ENCODE measurements around the gene FMNL2. TPM values are rescaled to one million over a fixed set of nuclear protein-coding genes. Genes with fewer than 3 reads are reported as not detected.

Gene FMNL2
- polyA plus RNA-seq, 1 donor, result 134 TPM

DNA sequence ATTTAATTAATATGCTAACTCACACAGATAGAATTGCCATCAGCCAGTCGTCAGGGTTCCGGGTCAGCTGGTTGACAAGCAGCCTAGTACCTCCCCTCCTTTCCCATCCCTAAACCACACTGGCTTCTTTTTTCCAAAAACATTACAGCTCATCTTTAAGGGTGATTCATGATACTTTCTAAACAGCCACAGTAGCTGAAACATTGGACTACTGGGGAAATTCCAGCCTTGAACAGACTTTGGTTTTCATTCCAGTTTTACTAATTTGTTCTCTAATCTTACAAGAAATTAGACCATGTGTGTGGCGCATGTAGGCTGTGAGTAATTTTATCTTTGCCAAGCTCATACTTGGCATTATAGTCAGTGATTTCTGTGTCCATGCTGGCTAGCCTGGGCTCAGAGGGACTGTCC is 110.8 kb downstream of the FMNL2 start:
- DNase-seq, result no peak

DNA sequence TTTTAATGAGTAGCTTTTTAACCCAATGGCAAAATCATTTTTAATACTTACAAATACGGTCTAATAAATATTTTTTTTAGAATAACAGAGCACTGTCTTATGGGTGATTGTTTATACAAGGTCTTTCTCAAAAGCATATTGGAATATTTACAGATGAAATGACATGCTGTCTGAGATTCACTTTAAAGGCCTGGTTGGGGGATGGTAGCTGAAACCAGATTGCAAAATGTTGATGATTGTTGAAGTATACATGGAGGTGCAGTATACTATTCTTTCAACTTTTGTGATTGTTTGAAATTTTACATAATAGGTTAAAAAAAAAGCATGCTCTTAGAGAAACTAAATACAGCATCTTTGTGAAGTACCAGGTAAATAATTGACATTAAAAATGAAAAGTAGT is 111.2 kb downstream of the FMNL2 start:
- no peak for DNase-seq

DNA sequence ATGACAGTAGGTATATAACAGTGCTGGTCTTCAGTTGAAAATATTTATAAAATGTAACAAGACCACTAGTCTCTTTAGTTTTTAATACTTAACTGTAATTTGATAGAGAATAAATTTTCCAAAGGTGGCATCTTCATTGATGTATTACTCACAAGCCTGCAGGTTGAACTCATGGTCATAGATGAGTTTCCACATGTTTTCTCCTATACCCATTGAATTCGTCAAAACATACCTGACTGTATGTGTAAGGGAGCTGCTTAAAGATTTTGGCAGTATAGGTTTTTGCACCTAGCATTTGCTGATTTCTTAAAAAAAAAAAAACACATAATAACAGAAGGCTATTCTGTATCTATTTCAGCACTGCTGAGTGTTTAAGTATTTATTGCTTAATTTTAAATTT is 112.9 kb downstream of the FMNL2 start:
- DNase-seq, result no peak

DNA sequence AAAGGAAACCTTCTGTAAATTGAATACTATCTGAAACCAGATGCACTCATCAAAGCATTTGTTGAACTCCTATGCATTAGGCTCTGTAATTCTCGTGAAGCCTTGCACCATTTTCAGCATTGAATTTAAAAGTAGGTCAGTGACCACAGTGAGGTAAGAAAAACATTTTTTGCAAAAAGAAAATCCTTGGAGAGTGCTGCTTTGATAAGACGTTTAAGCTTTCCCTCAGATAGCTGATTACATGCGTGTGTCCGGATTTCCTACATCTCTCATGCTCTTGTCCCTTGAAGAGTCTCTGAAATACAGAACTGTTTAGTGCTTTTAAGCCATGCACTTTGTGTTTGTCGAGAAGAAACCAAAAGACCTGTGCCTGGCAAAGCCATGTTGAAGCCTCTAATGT is 113.6 kb downstream of the FMNL2 start:
- no peak for DNase-seq

DNA sequence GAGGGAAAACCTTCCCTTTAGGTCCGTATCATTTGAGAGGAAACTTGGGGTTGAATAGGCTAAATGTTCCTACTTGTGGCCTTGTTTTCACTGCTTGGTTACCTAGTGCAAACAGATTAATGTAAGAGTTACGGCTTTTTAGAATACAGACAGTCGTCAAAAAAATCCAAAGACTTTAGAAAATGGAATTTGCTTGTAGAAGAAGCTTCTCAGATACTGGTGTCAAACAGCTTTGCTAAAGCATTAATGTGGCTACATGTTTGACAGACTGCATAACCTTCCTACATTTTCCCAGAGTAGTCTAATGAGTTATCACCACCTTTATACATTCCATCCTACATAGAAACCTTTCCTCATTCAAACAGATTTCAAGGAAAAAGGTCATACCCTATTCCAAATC is 114.6 kb downstream of the FMNL2 start:
- DNase-seq, result no peak

DNA sequence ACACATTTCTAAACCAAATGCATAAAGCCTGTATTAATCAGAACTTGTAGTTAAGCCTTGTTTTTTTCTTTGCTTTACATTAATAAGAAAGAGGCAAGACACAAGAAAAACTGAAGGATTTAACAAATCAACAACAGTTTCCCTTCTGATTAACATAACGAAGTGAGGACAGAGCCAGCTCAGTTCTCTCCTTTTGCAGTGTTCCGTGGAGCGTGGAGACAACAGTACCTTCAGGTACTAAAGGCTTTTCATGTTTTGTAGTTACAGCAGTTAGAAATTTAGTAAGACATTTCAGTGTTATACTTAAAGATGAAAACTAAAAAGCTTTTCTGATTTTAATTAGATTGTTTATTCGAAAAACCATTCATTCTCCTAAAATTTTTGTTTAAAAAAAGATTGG is 115.2 kb downstream of the FMNL2 start:
- DNase-seq, result no peak

DNA sequence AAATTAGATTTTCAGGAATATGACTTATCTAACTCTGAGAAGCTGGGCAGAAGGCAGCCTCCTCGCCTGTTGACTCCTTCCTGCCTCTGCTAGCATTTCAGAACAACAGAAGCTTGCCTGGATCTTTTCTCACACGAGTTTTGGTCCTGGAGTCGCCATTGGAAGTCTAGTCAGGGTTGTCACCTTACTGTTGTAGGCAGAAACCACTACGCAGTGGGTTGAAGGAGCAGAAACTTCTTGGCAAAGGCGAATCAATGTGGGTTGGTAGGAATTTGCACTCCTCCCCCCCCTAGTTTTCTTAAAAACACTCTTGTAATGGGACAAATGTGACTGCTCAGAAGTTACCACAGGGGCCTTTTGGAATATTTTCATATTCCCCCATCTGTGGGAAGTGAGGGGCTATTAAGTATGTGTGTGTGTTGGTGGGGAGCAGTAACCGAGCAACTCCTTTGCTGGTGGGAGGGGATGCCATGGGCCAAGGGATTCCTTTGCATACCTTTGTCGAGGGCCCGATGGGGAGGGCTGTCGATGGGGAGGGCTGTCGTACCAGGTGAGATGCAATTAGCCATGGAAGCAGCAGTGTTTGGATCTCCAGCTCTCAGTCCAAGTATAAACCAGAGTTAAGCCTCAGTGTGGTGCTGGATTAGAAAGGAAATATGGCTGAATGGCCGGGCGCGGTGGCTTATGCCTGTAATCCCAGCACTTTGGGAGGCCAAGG is 117.4 kb downstream of the FMNL2 start:
- no peak for DNase-seq

DNA sequence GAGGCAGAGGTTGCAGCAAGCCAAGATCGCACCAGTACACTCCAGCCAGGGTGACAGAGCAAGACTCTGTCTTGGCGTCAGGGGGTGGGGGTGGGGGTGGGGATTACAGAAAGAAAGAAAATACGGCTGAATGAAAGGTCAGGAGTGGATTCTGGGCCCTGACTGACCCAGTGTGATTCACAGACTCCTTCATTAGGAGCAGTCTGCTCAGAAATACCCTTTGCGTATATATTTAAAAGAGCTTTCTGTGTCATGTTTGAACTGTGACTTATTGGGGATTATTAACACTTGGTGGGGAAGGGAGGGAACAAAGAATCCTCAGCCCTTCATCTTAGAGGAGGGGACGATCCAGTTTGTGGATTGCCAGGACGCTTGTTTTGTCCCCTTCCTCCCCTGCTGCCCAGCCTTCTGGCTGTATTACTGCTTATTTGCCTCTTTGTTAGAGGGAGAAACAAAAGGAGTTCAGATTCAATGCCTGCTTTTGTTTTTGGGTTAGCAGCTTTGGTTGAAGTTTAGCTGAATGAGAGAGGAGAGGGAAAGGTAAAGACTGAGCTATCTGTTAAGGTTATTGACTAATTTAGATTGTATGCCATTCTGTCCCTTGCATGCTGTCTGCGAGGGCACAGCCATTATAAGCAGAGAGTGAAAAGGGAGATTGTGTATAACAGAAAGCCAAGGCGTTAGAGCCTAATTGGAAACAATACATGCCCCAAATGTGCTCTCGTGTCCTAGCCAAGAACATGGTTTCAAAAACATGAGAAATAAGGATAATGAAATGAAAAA is 118.3 kb downstream of the FMNL2 start:
- DNase-seq, result no peak

DNA sequence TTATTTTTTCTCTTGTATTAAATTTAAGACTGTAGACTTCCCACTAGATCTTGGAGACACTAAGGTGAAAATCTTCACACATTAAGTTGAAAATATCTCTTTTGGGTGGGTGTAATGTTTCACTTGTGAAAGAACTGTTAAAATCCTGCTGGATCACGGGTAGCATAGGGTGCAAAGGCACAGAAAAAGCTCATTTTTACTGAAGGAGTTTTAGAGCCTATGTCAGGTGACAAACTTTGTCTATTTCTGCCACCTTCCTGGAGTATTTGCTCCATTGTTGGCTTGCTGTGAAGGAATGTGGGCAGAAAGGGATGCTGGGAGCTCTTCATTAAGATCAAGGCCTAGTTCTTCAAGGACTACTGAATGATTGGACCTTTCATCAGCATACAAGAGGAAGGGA is 119.4 kb downstream of the FMNL2 start:
- no peak for DNase-seq

DNA sequence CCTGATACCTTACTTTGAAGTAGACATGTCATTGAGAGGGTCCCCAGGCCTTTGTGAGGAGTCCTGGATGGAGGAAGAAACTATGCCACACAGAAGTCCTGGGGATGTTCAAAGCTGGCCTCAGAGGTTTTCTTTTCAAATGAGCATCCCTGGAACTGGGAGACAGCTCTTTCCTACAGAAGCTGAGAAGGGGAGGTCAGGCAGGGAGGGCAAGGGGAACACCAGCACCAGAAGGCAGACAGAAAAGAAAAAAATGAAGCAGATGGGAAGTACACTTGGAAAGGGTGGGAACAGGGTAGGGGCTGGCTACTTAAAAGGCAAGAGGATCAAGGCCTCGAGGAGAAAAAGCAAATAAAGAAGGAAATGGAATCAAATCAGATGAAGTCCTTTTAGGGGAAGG is 120.0 kb downstream of the FMNL2 start:
- no peak for DNase-seq

DNA sequence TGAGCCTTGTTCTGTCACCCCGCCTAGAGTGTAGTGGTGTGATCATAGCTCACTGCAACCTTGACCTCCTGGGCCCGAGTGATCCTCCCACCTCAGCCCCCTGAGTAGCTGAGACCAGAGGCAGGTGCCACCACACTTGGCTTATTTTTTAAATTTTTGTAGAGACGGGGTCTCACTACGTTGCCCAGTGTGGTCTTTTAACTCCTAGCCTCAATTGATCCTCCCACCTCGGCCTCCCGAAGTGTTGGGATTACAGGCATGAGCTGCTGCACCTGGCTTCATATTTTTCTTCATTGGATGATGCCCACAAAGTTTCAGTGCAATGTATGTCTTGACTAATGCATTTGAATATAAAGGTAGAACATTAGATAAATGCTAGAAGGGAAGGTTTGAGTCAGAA is 120.8 kb downstream of the FMNL2 start:
- DNase-seq, result no peak

DNA sequence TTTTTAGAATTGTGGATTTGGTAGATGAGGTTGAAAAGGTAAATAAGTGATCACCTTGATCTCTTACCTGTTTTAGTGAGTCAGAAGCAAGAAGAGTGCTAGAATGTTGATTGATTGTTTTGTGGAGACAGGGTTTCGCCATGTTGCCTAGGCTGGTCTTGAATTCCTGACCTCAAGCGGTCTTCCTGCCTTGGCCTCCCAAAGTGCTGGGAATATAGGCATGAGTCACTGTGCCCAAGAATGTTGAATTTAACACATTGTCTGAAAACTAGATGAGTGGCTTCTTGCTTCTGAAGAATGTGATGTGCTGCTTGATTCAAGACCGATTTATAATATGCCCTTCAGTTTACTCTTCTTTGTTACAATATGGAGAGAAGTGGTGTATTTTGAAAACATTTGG is 121.3 kb downstream of the FMNL2 start:
- DNase-seq, result no peak

DNA sequence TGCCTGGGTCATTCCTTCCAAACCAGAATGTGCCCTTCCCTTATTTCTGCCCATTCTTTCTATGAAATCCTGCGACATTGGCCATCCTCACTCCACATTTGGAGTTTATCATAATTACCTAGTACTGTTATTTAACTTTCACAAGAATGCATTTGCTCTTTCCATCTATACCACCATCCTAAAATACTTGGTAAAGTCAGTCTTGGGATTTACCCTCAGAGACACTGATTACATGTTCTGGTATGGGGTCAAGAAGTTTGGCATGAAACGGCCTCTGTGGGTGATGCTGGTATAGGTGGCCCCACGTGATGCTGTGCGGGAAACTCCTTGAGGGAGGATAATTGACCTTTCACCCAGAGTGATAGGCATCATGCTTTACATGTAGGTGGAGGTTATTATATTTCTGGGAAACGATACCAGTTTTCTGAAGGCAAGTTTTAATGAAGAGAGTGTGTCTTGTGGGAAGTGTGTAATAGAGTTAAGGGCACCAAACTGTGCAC is 123.5 kb downstream of the FMNL2 start:
- DNase-seq, result no peak

DNA sequence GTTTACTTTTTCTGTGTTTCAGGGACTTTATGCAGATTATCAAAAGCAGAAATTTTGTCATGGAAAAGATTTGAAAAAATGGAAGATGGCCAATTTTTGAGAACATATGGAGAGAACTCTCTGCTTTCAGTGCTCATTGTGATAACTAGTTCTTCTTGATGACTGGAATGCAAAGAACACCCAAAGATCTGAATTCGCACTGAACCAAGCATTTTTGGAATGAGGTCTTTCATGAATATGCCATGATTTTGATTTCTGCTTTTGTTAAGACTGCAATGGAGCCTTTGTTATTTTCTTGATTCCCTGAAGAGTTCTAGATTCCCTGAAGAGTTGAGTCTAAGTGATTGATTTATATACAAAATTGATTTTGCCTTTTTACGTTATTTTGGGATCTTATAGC is 124.1 kb downstream of the FMNL2 start:
- no peak for DNase-seq

DNA sequence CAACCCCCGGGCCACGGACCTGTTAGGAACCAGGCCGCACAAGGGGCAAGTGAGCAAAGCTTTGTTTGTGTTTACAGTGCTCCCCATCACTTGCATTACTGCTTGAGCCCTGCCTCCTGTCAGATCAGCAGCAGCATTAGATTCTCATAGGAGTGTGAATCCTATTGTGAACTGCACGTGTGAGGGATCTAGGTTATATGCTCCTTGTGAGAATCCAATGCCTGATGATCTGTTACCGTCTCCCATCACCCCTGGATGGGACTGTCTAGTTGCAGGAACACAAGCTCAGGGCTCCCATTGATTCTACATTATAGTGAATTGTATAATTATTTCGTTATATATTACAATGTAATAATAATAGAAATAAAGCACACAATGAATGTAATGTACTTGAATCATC is 125.6 kb downstream of the FMNL2 start:
- DNase-seq, result no peak

DNA sequence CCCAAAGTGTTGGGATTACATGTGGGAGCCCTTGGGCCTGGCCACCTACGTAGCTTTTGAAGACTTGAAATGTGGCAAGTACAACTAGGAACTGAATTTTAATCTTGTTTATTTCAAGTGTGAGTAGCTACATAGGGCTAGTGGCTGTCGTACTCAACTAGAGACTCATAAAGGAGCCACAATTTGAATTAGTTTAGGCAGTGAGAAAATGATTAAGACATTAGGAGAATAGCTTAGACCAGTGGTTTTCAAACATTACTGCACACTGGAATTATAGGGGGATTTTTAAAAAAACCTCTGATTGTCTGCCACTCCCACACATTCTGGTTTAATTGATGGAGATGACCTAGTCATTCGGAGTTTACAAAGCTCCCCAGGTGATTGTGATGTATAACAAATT is 127.1 kb downstream of the FMNL2 start:
- DNase-seq, result no peak

DNA sequence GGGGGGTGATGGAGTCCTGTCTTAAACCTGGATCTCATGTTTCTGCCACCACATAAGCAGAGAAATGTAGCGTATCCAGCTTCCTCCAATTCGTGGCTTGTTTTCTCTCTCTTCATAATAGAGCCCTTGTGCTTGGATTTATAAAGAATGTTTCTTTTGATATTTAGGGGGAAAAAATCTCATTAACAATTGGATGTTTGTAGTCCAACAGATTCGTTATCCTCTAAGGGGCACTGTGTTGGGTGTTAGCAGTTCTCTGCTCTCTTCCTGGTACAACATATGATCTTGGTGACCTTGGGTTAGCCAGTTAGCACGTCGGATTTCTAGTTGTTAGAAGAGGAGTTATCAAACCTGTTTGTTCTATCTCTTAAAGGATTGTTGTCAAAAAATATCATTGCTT is 127.8 kb downstream of the FMNL2 start:
- DNase-seq, result no peak

DNA sequence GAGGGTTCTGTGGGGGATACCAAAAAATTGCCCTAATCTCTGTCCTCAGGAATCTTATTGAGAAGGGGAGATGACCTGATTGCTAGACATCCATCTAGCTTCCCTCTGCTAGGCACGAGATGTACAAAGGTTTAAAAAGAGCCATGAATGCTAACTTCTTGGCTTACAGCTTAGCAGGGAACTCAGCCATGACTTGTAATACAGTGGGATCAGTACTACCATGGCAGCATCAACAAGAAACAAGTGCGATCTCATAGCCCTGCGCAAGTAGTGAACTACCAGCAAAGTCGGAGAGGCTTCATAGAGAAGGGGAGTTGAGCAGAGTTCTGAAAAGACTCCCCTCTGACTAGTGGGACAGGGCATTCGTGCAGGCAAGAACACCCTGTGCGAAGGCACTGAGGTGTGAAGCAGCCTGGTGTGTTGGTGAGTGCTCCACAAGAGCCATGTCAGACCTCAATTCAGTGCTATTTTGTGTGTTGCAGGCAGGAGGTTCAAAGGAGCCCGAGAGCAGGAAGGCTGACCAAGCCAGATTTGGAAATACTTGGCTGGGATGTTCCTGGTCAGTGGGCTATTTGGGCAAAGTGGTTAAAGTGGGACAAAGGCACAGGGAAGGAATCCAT is 130.0 kb downstream of the FMNL2 start:
- DNase-seq, result no peak

DNA sequence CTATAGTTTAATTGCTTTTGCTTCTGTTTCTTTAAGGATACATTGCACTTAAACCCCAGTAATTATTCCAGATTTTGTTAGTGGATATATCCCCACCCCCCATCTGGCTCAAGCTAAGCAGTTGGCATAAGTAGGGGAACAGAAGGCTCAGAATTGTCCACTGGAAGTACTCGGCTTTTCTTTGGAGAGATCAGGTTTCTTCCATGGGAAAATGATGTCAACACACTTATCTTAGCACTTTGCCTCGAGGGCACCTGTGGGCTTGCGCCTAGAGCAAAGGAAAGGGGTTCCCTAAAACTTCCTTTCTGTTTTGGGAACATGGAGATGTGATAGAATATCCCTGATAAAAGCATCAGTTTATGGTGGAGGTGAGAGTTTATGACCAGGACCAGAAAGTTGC is 130.6 kb downstream of the FMNL2 start:
- DNase-seq, result no peak

DNA sequence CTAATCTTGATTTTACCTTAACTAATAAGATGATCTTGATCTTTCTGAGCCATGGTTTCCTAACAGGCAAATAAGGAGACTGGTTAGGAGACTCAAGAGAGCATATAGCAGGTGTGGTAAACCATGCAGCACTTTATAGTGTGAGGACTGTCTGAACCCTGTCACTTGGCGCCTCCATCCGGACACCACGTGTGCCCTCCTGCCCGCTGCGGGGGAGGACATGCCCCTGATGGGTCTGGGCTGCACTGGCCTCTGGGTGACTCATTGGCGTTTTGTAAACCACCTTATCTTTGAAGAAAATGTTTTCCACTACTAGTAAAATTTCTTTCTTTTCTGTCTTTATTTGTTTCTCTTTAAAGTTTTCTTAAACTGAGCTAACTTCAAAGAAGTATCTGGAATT is 131.1 kb downstream of the FMNL2 start:
- no peak for DNase-seq

DNA sequence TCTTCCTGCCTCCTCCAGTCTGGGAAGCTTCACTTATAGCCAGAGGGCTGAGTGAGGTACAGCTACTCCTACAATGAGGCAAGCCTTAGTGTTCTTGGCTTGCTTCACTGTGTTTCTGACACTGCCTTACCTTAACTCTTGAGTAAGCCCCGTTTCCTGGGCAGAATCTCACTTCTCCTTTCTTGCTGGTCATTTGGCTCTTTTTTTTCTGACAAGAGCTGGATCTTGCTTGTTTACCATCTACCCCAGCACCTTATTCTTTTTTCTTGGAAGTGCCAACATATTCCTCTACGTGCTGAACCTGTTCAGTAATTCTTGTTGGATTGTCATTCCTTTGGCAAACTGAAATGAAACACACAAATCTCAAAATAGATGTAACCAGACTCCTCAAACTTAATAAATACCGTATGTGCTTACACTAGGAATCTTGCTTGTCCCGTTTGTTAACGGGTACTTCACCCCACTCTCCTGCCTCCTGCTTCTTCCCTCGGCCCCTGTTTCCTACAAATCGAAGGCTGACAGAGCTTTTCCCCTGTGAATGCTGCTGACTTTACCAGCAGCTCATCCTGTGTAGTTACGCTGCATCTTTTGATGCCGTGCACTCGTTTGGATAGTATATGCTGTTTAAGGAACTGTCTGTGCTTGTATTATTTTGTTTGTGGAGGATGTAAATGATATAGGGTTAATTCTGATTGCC is 132.2 kb downstream of the FMNL2 start:
- no peak for DNase-seq

DNA sequence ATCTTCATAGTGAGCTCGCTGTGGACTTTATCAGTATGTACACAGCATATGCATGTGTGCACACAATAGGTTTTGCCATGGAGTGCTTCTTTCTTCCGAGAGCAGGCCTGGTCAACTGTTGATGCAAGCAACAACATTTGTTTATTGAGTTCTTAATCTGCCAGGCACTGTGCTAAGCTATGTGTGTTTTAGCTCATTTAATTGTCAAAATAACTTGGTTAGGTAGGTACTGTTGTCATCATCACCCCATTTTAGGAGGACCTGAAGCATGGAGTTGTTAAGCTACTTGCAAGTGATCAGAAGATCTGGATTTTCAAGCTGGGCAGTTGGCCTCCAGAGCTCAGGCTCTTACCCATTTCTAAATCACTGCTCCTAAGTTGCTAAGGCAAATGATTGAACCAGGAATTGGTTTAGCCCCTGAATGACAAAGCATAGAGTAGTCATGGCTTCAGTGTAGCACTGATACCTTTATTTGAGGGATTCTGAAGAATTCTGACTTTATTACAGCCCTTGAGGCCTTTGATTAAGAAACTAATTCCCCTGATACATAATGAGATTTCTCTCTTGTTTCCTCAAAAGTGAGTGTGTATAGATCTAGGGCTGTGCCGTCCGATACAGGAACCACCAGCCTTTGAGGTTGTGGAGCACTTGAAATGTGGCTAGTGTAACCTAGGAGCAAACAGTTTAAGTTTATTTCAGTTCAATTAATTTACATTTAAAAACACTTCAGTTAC is 132.9 kb downstream of the FMNL2 start:
- DNase-seq, result no peak
